Breast epithelium (tissue), 4 donors: Measurements from ENCODE around the gene ANXA2. TPM values are rescaled to one million over a fixed set of nuclear protein-coding genes. Genes with fewer than 3 reads are reported as not detected.
"Not testable (repeated sequence)": the region's sequence is repeated elsewhere in the genome, so short reads cannot be mapped to it uniquely, and the experiment has no call there.

Experiments used
- DNase-seq, 2 donors: peaks; one replicate each; pipeline ENCODE4 v3.0.0-alpha.2; 2019; ENCODE audit warnings: low spot score in 2 of 2
- H3K27ac ChIP-seq, 2 donors: fragments of 200-600 bp; sonication (generic) in 1 of 2; one replicate each; pipeline ENCODE4 v1.5.1; 2016 to 2019; ENCODE audit warnings: mild to moderate bottlenecking in 1 of 2
- H3K27me3 ChIP-seq, 2 donors: fragments of 200-600 bp; sonication (generic) in 1 of 2; one replicate each; pipeline versions ENCODE4 v1.5.1 to v1.6.0; 2017 to 2019; ENCODE audit warnings: control low read depth in 1 of 2, mild to moderate bottlenecking in 1 of 2
- H3K36me3 ChIP-seq: fragments of 200-600 bp; one replicate; pipeline ENCODE4 v1.5.1; 2019
- H3K4me1 ChIP-seq, 2 donors: fragments of 200-600 bp; sonication (generic); one replicate each; pipeline ENCODE4 v1.5.1; 2016 to 2019; ENCODE audit warnings: control low read depth in 1 of 2
- H3K4me3 ChIP-seq, 3 donors: fragments of 200-600 bp; sonication (generic); 1 replicate in 2 of 3; 2 replicates in 1 of 3; pipeline ENCODE4 v1.5.1; 2016 to 2019; ENCODE audit warnings: mild to moderate bottlenecking in 3 of 3, moderate library complexity in 2 of 3
- H3K9me3 ChIP-seq, 2 donors: fragments of 200-600 bp; sonication (generic) in 1 of 2; one replicate each; pipeline ENCODE4 v1.5.1; 2016 to 2019; ENCODE audit warnings: control low read depth in 1 of 2
- POLR2A ChIP-seq: fragments of 450-650 bp; IDR thresholded peaks from one replicate; pipeline ENCODE4 v1.6.1; 2016; ENCODE audit warnings: antibody characterized with exemption, mild to moderate bottlenecking, moderate library complexity
- POLR2AphosphoS5 ChIP-seq, 3 donors: sonication (generic); formaldehyde crosslinking; IDR thresholded peaks; one replicate each; pipeline ENCODE4 v1.6.1; 2017; ENCODE audit warnings: antibody characterized with exemption in 3 of 3
- intact Hi-C: fragments of 100-400 bp; cut with DNase I; formaldehyde crosslinking; loops from one replicate; pipeline ENCODE4 v1.15.1; 2023; ENCODE audit warnings: low total_unique reads
- total RNA-seq, 3 donors: library from RNA; depleted of rRNA; stranded (reverse); fragments of >200 nt; gene quantifications; one replicate each; pipeline ENCODE4 v1.1.0, GENCODE V29; 2016
- TF ChIP-seq, protein P1 (sequence below), 3 donors: fragments of 450-650 bp; IDR thresholded peaks; one replicate each; pipeline ENCODE4 v1.5.1; 2016 to 2017; ENCODE audit warnings: antibody characterized with exemption in 3 of 3, mild to moderate bottlenecking in 3 of 3, moderate library complexity in 3 of 3

ANXA2 gene
- total RNA-seq, 3 donors from 2014 or later = 875 to 1,598 (median 923) TPM

DNA sequence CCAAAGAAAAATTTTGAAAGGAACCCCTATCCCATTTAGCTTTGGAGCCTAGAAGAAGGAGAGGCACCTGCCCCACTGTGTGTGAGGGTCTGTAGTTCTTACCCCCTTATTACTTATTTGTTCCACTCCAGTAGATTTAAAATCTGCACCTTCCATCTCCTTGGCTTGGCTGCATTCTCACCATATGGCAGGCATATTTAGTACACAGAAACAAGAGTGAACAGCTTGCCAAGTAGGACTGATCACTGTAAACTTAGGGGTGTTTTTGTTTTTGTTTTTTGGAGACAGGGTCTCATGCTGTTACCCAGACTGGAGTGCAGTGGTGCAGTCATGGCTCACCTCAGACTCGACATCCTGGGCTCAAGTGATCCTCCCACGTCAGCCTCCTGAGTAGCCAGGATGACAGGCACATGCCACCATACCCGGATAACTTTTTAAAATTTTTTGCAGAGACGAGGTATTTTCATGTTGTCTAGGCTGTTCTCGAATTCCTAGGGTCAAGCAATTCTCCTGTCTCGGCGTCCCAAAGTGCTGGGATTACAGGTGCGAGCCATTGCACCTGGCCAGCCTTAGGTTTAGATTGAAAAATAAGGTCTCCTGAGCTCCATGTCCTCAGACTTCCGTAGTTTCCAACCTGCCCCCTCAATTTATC is 14.1 kb upstream of the ANXA2 start:
- Histone ChIP-seq H3K36me3 (no peaks in the 10 kb centered on the region), H3K27me3 (no peaks in the 10 kb centered on the region), H3K27ac (no peak overlapping the region), H3K4me3 (no peak overlapping the region), H3K4me1 (peaks cover 0 to 17% of the 10 kb centered on the region in 2 donors), H3K9me3 (no peaks in the 10 kb centered on the region)
- TF ChIP-seq POLR2A (no peak), POLR2AphosphoS5 (IDR thresholded peaks at IDR 0.05) (no peak)
- TF ChIP-seq, protein P1, sequence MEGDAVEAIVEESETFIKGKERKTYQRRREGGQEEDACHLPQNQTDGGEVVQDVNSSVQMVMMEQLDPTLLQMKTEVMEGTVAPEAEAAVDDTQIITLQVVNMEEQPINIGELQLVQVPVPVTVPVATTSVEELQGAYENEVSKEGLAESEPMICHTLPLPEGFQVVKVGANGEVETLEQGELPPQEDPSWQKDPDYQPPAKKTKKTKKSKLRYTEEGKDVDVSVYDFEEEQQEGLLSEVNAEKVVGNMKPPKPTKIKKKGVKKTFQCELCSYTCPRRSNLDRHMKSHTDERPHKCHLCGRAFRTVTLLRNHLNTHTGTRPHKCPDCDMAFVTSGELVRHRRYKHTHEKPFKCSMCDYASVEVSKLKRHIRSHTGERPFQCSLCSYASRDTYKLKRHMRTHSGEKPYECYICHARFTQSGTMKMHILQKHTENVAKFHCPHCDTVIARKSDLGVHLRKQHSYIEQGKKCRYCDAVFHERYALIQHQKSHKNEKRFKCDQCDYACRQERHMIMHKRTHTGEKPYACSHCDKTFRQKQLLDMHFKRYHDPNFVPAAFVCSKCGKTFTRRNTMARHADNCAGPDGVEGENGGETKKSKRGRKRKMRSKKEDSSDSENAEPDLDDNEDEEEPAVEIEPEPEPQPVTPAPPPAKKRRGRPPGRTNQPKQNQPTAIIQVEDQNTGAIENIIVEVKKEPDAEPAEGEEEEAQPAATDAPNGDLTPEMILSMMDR (IDR thresholded peaks at IDR 0.05) = no peak
- DNase-seq = no peak
- intact Hi-C loops = no loop called here

- H3K4me1 ChIP-seq = peaks cover 0 to 17% of the 10 kb centered on the region in 2 donors
- DNase-seq, H3K27me3 ChIP-seq, H3K36me3 ChIP-seq, H3K27ac ChIP-seq, intact Hi-C loops, H3K4me3 ChIP-seq, H3K9me3 ChIP-seq: not testable (repeated sequence)
Observed at GRCh38 chr15:60410350-60410749, 12.6 kb upstream of the ANXA2 start.

GRCh38 chr15:60408463-60408981 is 10.7 kb upstream of the ANXA2 start:
- Histone ChIP-seq H3K4me3 (no peak overlapping the region), H3K4me1 (peaks cover 0 to 11% of the 10 kb centered on the region in 2 donors), H3K9me3 (no peaks in the 10 kb centered on the region), H3K27ac (peak overlapping the region; percentile 70 to 78), H3K27me3 (no peaks in the 10 kb centered on the region), H3K36me3 (no peaks in the 10 kb centered on the region)
- intact Hi-C loops = no loop called here
- no peak for TF ChIP-seq POLR2A
- no peak for TF ChIP-seq POLR2AphosphoS5 (IDR thresholded peaks at IDR 0.05)
- no peak for DNase-seq

DNA sequence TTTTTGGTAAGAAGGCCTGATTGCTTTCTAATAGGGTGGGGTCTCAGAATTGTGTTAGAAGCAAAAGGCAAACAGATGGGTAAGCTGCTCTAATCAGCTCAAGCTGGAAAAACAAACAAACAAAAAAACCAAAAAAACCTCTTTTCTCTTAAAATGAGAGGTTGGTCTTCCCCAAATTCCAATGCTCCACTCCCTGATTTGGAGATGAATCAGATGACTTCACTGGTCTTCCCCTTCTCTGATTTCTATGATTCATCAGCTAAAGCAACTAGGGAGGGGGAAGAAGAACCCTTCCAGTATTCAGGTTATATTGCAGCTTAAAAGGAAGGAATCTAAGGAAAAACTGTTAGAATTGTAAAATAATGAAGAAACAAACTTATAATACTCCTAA is 9.6 kb upstream of the ANXA2 start:
- TF ChIP-seq POLR2A (no peak), POLR2AphosphoS5 (IDR thresholded peaks at IDR 0.05) (no peak)
- TF ChIP-seq, protein P1 (IDR thresholded peaks at IDR 0.05) = no peak
- Histone ChIP-seq H3K4me3 (no peak overlapping the region), H3K27ac (peak overlapping the region in 1 of 2 donors; percentile 70), H3K27me3 (no peaks in the 10 kb centered on the region), H3K4me1 (peaks cover 0 to 8% of the 10 kb centered on the region in 2 donors), H3K9me3 (no peaks in the 10 kb centered on the region), H3K36me3 (no peaks in the 10 kb centered on the region)
- intact Hi-C loops = no loop called here
- DNase-seq = no peak

DNA sequence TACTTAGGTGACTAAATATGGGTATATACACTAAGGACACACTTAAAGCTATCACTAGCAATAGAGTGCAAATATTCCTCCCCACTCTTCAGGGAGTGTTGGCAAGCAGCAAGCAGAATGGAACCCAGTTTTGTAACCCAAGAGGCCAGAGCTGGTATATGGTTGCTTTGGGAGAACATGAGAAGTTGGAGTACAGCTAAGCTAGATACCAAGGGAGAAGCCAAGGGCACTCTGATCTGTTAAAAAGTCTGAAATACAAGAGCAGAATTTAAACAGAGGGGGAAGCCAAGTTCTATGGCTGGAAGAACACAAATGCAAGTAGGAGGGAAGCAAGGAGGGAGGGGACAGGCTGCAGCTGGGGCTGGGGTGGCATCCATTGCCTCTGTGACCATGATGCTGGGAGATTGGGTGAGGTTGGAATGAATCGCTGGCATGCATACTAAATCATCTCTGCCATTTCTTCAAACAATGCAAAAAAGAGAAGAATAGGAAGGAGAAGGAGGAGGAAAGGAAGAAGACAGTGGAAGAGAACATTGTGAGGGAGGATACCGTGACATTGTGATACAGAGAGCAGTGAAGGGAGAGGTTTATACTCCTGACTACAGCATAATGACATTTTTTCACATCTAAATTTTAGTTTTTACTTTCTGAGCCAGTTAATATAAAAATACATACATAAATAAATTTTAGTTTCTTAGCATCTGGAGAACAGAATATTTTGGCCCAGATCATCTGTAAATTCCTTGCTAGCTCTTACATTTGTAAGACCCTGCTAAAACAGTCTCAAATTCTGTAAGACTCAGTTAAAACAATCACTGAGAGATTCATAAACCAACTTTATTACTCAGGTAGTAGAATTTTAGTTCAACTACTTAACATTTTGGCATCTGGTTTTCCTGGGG is 9.0 kb upstream of the ANXA2 start:
- Histone ChIP-seq H3K4me1 (peaks cover 0 to 8% of the 10 kb centered on the region in 2 donors), H3K4me3 (no peak overlapping the region), H3K36me3 (no peaks in the 10 kb centered on the region), H3K27ac (no peak overlapping the region), H3K9me3 (no peaks in the 10 kb centered on the region), H3K27me3 (no peaks in the 10 kb centered on the region)
- TF ChIP-seq POLR2A (no peak), POLR2AphosphoS5 (IDR thresholded peaks at IDR 0.05) (no peak)
- TF ChIP-seq, protein P1 (IDR thresholded peaks at IDR 0.05) = no peak
- DNase-seq = no peak
- intact Hi-C loops = no loop called here

GRCh38 chr15:60405399-60405798 is 7.6 kb upstream of the ANXA2 start:
- H3K9me3 ChIP-seq = no peaks in the 10 kb centered on the region
- no peak overlapping the region for H3K27ac ChIP-seq
- no peaks in the 10 kb centered on the region for H3K27me3 ChIP-seq
- intact Hi-C loops = no loop called here
- no peak for DNase-seq
- H3K4me3 ChIP-seq = no peak overlapping the region
- peaks cover 0 to 8% of the 10 kb centered on the region in 2 donors for H3K4me1 ChIP-seq
- TF ChIP-seq POLR2AphosphoS5 (IDR thresholded peaks at IDR 0.05) (no peak), POLR2A (no peak)
- TF ChIP-seq, protein P1 (IDR thresholded peaks at IDR 0.05) = no peak
- no peaks in the 10 kb centered on the region for H3K36me3 ChIP-seq

DNA sequence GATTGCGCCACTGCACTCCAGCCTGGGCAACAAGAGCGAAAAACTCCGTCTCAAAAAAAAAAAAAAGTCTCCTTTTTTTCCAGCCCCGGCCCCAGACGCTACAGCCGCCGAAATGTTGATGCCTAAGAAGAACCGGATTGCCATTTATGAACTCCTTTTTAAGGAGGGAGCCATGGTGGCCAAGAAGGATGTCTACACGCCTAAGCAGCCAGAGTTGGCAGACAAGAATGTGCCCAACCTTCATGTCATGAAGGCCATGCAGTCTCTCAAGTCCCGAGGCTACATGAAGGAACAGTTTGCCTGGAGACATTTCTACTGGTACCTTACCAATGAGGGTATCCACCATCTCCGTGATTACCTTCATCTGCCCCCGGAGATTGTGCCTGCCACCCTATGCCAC is 6.6 kb upstream of the ANXA2 start:
- H3K27ac ChIP-seq, H3K27me3 ChIP-seq, H3K4me3 ChIP-seq, DNase-seq, intact Hi-C loops, H3K9me3 ChIP-seq, H3K36me3 ChIP-seq, H3K4me1 ChIP-seq: not testable (repeated sequence)
